ENCODE measurements around the gene NEXMIF. TPM values are rescaled to one million over a fixed set of nuclear protein-coding genes. Genes with fewer than 3 reads are reported as not detected.

NEXMIF gene
- total and polyA plus RNA-seq, 2 of the 8 experiments (the other 6 are each of a cell fraction or from before 2014, with no cell fraction given) = 0.18 to 0.73 TPM

DNA sequence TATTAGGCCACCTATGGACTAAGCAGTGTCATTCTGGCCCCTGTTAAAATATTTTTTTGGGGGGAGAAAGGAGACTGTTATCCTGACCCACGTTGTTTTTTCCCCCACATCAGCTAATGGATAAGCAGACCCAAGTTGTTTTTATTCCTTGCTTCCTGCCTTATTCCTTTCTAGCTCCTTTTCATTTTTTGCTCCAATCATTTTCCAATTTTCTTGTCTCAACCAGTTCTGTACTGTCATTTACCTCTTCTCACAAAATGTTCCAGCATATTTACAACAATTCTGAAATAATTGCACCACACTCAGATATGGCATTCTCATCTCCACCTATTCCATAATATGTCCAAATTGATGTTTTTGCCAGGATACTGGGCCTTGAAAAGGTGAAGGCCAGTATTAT is 150.3 kb downstream of the NEXMIF start (continued):
- TF ChIP-seq, protein P1, sequence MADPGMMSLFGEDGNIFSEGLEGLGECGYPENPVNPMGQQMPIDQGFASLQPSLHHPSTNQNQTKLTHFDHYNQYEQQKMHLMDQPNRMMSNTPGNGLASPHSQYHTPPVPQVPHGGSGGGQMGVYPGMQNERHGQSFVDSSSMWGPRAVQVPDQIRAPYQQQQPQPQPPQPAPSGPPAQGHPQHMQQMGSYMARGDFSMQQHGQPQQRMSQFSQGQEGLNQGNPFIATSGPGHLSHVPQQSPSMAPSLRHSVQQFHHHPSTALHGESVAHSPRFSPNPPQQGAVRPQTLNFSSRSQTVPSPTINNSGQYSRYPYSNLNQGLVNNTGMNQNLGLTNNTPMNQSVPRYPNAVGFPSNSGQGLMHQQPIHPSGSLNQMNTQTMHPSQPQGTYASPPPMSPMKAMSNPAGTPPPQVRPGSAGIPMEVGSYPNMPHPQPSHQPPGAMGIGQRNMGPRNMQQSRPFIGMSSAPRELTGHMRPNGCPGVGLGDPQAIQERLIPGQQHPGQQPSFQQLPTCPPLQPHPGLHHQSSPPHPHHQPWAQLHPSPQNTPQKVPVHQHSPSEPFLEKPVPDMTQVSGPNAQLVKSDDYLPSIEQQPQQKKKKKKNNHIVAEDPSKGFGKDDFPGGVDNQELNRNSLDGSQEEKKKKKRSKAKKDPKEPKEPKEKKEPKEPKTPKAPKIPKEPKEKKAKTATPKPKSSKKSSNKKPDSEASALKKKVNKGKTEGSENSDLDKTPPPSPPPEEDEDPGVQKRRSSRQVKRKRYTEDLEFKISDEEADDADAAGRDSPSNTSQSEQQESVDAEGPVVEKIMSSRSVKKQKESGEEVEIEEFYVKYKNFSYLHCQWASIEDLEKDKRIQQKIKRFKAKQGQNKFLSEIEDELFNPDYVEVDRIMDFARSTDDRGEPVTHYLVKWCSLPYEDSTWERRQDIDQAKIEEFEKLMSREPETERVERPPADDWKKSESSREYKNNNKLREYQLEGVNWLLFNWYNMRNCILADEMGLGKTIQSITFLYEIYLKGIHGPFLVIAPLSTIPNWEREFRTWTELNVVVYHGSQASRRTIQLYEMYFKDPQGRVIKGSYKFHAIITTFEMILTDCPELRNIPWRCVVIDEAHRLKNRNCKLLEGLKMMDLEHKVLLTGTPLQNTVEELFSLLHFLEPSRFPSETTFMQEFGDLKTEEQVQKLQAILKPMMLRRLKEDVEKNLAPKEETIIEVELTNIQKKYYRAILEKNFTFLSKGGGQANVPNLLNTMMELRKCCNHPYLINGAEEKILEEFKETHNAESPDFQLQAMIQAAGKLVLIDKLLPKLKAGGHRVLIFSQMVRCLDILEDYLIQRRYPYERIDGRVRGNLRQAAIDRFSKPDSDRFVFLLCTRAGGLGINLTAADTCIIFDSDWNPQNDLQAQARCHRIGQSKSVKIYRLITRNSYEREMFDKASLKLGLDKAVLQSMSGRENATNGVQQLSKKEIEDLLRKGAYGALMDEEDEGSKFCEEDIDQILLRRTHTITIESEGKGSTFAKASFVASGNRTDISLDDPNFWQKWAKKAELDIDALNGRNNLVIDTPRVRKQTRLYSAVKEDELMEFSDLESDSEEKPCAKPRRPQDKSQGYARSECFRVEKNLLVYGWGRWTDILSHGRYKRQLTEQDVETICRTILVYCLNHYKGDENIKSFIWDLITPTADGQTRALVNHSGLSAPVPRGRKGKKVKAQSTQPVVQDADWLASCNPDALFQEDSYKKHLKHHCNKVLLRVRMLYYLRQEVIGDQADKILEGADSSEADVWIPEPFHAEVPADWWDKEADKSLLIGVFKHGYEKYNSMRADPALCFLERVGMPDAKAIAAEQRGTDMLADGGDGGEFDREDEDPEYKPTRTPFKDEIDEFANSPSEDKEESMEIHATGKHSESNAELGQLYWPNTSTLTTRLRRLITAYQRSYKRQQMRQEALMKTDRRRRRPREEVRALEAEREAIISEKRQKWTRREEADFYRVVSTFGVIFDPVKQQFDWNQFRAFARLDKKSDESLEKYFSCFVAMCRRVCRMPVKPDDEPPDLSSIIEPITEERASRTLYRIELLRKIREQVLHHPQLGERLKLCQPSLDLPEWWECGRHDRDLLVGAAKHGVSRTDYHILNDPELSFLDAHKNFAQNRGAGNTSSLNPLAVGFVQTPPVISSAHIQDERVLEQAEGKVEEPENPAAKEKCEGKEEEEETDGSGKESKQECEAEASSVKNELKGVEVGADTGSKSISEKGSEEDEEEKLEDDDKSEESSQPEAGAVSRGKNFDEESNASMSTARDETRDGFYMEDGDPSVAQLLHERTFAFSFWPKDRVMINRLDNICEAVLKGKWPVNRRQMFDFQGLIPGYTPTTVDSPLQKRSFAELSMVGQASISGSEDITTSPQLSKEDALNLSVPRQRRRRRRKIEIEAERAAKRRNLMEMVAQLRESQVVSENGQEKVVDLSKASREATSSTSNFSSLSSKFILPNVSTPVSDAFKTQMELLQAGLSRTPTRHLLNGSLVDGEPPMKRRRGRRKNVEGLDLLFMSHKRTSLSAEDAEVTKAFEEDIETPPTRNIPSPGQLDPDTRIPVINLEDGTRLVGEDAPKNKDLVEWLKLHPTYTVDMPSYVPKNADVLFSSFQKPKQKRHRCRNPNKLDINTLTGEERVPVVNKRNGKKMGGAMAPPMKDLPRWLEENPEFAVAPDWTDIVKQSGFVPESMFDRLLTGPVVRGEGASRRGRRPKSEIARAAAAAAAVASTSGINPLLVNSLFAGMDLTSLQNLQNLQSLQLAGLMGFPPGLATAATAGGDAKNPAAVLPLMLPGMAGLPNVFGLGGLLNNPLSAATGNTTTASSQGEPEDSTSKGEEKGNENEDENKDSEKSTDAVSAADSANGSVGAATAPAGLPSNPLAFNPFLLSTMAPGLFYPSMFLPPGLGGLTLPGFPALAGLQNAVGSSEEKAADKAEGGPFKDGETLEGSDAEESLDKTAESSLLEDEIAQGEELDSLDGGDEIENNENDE (IDR thresholded peaks at IDR 0.05; ENCODE audit: insufficient replicate concordance, low read length) = no peak
- TF ChIP-seq TAF1 (IDR thresholded peaks at IDR 0.05; ENCODE audit: low read depth, low read length) = no peak
- no peak for TF ChIP-seq NRF1 (IDR thresholded peaks at IDR 0.05; ENCODE audit: low read depth, low read length)
- no peak for TF ChIP-seq SP4 (IDR thresholded peaks at IDR 0.05; ENCODE audit: low read length)
- TF ChIP-seq CEBPB (IDR thresholded peaks at IDR 0.05; ENCODE audit: low read depth, low read length) = no peak
- TF ChIP-seq KDM5A (IDR thresholded peaks at IDR 0.05; ENCODE audit: low read length) = no peak
- TF ChIP-seq PHF8 (conservative IDR thresholded peaks at IDR 0.05; ENCODE audit: low read depth, low read length) = no peak
- no peak for TF ChIP-seq BACH1 (IDR thresholded peaks at IDR 0.05; ENCODE audit: low read length)
- TF ChIP-seq, protein P2, sequence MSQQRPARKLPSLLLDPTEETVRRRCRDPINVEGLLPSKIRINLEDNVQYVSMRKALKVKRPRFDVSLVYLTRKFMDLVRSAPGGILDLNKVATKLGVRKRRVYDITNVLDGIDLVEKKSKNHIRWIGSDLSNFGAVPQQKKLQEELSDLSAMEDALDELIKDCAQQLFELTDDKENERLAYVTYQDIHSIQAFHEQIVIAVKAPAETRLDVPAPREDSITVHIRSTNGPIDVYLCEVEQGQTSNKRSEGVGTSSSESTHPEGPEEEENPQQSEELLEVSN (IDR thresholded peaks at IDR 0.05) = no peak
- no peak for TF ChIP-seq CBX8 (IDR thresholded peaks at IDR 0.05; ENCODE audit: borderline replicate concordance, low read depth, low read length)
- TF ChIP-seq KDM4A (IDR thresholded peaks at IDR 0.05; ENCODE audit: low read depth, low read length, severe bottlenecking) = no peak
- no peak for TF ChIP-seq SIX5 (IDR thresholded peaks at IDR 0.05; ENCODE audit: low read depth, low read length)
